GM18517 (cell line): ENCODE results near the gene SLC39A11.
"Not testable (repeated sequence)": the region's sequence is repeated elsewhere in the genome, so short reads cannot be mapped to it uniquely, and the experiment has no call there.

Experiments used
- ATAC-seq: cut with Tn5 transposase; IDR thresholded peaks from one replicate; pipeline ENCODE4 v1.9.1; 2021; ENCODE audit warnings: mild to moderate bottlenecking, moderate library complexity; ENCODE audit not compliant: unreplicated experiment

The SLC39A11 gene

DNA sequence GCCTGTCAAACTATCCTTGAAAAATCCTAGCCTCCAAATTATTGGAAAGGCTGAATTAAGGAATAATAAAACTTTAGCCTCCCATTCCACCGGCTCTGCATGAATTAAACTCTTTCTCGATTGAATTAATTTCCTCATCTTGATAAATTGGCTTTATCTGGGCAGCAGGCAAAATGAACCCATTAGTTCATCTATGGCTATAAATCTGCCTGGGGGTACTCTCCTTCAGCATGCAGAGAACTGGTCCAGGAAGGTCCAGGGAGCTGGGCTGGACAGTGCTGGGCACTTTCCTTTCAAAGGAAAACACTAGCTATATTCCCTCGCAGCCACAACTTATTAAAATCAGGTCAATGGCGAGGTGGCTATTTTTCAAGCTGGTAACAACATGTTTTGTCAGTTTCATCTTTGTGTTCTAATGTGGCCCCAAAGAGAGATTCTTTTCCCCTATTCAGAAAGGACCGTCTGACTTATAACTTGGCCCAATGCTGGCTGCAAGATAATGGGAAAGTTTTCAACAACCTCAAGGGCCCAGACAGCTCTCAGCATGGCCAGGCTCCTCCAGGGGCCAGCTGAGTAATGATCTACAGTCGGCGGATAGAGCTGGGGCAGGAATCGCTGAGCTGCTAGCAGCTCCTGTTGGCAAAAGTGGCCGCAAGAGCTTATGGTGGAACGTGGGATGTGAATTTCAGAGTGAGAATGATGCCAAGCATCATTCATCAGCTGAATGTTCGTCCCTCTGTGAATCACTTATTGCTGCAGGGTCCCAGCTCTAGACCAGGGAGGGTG lies 326.9 kb downstream of the SLC39A11 start:
- no peak for ATAC-seq

- no peak for ATAC-seq
Measured at GRCh38 chr17:72764632-72765041, 327.9 kb downstream of the SLC39A11 start.

DNA sequence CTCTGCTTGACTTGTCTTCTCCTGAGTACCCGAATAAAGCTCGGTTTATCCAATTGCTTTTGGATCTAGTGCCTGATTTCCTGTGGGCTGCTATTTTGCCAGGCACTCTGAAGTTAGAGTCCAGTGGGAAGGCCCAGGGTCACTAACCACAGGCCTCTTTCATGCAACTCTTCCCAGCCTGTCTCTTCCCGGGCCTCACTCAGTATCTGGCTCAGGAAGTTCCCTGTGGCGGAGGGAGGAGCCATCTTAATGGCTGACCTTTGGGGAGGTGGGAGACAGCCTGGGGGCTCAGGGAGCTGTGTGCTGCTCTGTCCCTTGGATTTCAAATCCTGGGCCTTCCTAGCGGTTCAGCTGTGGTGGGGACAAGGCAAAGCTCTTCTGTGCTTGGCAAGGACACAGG lies 328.5 kb downstream of the SLC39A11 start:
- no peak for ATAC-seq

GRCh38 chr17:72761893-72762575 lies 330.5 kb downstream of the SLC39A11 start:
- not testable (repeated sequence) for ATAC-seq

- ATAC-seq, result no peak
Measured at GRCh38 chr17:72761431-72761830, 331.1 kb downstream of the SLC39A11 start.

DNA sequence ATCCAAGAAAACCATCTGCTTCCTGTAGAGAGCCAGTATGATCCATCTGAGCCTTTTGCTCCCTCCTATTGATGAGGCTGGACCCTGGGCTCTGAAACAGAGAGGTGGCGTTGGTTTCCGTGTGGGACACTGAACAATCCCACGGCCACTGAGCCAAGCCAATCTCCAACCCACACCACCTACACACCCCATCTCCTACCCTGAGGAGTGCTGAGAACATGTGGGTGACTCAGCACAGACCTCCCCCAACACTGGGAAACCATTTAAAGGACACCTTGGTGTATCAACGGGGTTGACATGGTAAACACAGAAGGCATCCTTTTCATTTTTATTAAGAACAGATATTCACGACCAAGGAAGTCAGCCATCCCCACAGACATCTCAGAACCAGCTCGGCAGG lies 332.1 kb downstream of the SLC39A11 start:
- ATAC-seq, result no peak

DNA sequence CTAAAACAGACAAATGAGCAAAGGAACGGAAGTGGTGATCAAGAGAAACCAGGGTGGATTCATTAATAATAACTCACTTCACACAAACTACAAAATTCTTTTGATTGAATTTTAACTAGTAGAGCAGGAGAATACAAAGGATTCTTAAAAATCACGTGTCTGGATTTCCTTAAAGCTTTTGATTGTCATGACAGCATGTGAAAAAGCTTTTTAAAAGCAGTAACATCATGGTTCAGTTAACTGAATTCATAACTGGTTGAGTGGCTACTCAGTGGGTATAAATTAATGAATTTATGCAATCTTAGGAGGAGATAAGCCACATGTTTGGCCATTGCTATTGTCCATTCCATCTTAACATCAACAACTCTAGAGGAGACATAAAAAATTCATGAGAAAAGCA lies 333.2 kb downstream of the SLC39A11 start:
- ATAC-seq, result no peak

DNA sequence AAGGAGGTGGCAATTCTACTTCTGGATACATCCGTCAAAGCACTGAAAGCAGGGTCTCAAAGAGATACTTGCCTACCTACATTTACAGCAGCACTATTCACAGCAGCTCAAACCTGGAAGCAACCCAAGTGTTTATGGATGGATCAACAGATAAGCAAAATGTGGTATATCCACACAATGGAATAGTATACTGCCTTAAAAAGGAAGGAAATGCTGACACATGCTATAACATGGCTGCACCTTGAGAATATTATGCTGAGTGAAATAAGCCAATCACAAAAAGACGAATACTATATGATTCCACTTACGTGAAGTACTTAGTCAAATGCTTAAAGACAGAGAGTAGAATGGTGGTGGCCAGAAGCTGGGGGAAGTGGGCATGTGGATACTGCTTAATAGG lies 336.2 kb downstream of the SLC39A11 start:
- ATAC-seq, result no peak

- ATAC-seq, result no peak
Measured at GRCh38 chr17:72754513-72754912, 338.0 kb downstream of the SLC39A11 start.

- no peak for ATAC-seq
Measured at GRCh38 chr17:72751746-72752145, 340.7 kb downstream of the SLC39A11 start.

GRCh38 chr17:72749119-72749572 lies 343.3 kb downstream of the SLC39A11 start:
- ATAC-seq, result no peak

DNA sequence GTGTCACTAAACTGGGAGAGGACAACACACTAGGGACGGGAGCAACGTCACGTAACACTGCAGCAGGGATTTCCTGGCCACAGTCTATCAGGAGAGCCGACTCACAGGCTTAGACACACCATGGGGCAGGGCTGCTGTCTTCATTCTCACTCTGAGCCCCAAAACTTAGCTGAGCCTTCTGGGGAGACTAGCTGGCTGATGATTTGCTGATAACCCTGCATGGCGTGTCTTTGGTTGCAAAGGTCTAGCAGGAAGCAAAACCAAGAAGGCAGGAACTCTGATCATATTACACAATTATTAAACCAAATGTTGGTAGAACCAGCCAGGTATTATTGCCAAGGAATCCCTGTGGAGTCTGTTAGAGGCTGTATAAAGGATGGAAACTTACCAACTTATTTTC lies 345.0 kb downstream of the SLC39A11 start:
- no peak for ATAC-seq

DNA sequence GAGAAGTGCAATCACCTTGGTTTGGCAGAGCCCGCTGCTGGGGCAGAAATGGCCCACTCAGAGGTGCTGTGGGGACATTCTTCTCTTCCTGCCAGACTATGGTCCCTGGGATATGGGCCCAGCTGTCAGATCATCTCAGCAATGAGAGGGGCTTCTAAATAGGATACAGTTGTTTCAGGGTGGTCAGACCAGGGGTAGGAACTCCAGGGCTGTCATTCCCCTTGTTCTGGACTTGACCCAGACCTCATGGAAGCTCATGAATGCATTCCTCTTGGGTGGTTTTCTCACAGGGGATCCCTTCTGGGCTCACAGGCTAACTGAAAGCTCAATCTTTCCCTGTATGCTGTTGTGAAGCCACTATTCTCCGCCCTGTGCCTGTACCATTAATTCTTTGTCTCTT lies 347.2 kb downstream of the SLC39A11 start:
- ATAC-seq, result no peak

GRCh38 chr17:72743037-72743467 lies 349.4 kb downstream of the SLC39A11 start:
- ATAC-seq, result no peak

DNA sequence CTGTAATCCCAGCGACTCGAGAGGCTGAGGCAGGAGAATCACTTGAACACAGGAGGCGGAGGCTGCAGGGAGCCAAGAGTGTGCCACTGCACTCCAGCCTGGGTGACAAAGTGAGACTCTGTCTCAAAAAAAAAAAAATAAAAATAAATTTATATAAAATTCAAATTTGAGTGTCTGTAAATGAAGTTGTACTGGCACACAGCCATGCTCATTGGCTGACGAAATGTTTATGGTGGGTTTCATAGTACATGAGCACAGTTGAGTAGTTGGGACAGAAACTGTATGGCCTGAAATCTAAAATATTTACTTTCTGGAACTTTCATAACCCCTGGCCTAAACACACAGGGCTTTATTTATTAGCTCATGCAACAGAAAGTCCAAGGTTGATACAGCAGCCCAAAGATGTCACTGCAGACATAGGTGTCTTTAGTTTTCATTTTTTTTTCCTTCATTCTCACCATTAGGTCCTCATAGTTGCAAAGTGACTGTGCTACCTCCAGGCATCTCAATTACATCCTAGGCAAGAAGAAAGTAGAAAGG lies 355.3 kb downstream of the SLC39A11 start:
- no peak for ATAC-seq

GRCh38 chr17:72735592-72735991 lies 356.9 kb downstream of the SLC39A11 start:
- ATAC-seq, result no peak

GRCh38 chr17:72735048-72735447 lies 357.4 kb downstream of the SLC39A11 start:
- no peak for ATAC-seq

- ATAC-seq, result no peak
Measured at GRCh38 chr17:72734613-72735012, 357.9 kb downstream of the SLC39A11 start.

DNA sequence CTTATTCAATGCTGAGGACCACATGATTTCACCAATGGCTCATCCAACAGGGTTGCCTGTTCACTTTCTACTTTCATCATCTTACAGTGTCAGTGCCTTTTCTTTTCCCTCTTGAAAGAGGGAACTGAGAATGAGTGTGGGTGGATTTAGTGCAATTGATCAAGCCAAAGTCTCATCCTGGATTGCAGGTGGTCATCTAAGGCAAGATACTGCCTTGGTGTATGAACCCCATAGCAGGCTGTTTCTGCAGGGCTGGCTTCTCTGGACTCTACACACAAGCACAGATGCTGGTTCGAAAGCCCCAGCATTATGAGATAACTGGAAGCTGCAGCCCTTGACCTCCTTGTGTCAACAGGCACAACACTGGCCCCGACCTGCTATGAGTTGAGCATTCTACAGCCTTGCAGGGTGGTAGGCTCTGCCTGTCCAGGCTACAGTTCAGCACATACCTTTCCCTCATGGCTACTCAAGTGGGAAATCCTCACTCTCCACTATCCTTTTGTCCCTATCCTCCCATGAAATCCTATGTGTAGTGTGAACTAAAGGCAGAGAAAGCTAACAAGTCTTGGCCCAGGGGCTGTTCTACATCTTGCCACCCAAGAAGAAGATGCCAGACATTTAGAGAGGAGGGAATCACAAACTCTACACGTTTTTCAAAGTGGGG lies 358.7 kb downstream of the SLC39A11 start:
- ATAC-seq, result peak; percentile 70

- ATAC-seq, result no peak
Measured at GRCh38 chr17:72732893-72733618, 359.4 kb downstream of the SLC39A11 start.

- no peak for ATAC-seq
Measured at GRCh38 chr17:72730077-72730476, 362.4 kb downstream of the SLC39A11 start.
